H9 (cell line): ENCODE data around the gene FAM180A. TPM values are rescaled to one million over a fixed set of nuclear protein-coding genes. Genes with fewer than 3 reads are reported as not detected.

Experiments used
- DNase-seq: peaks from one replicate; pipeline ENCODE4 v3.0.0-alpha.2; 2017
- H2AFZ ChIP-seq: one replicate; pipeline ENCODE4 v1.6.1; 2013; ENCODE audit warnings: mild to moderate bottlenecking, low read length, control low read depth, moderate library complexity
- H2AK5ac ChIP-seq: 2 replicates; pipeline ENCODE4 v1.6.1; 2013; ENCODE audit warnings: low read length, control low read depth, mixed read lengths; ENCODE audit not compliant: insufficient read length
- H2BK120ac ChIP-seq: one replicate; pipeline ENCODE4 v1.6.1; 2013; ENCODE audit warnings: low read depth, mild to moderate bottlenecking, low read length, control low read depth, inconsistent platforms; ENCODE audit not compliant: poor library complexity, severe bottlenecking
- H2BK12ac ChIP-seq: 2 replicates; pipeline ENCODE4 v1.6.1; 2013; ENCODE audit warnings: low read length, control low read depth, mixed read lengths, low read depth; ENCODE audit not compliant: insufficient read length
- H2BK15ac ChIP-seq: 2 replicates; pipeline ENCODE4 v1.6.1; 2013; ENCODE audit warnings: low read depth, low read length, control low read depth
- H2BK20ac ChIP-seq: one replicate; pipeline ENCODE4 v1.6.1; 2013; ENCODE audit warnings: low read depth, mild to moderate bottlenecking, low read length, control low read depth, inconsistent platforms; ENCODE audit not compliant: poor library complexity, severe bottlenecking
- H2BK5ac ChIP-seq: 2 replicates; pipeline ENCODE4 v1.6.1; 2013; ENCODE audit warnings: low read length, control low read depth, mixed read lengths; ENCODE audit not compliant: insufficient read length
- H3K14ac ChIP-seq: 2 replicates; pipeline ENCODE4 v1.6.1; 2013; ENCODE audit warnings: low read length, control low read depth; ENCODE audit not compliant: insufficient read depth
- H3K18ac ChIP-seq: 2 replicates; pipeline ENCODE4 v1.6.1; 2013; ENCODE audit warnings: low read depth, mild to moderate bottlenecking, mixed read lengths, low read length, control low read depth; ENCODE audit not compliant: insufficient read length
- H3K23ac ChIP-seq: 2 replicates; pipeline ENCODE4 v1.6.1; 2013; ENCODE audit warnings: low read length, control low read depth, mixed read lengths, low read depth; ENCODE audit not compliant: insufficient read length
- H3K23me2 ChIP-seq: 2 replicates; pipeline ENCODE4 v1.6.1; 2013; ENCODE audit warnings: low read depth, mild to moderate bottlenecking, mixed read lengths, low read length, control low read depth; ENCODE audit not compliant: insufficient read length, poor library complexity, severe bottlenecking
- H3K27ac ChIP-seq: 2 replicates; pipeline ENCODE4 v1.5.1; 2013; ENCODE audit warnings: low read length, control low read depth, mixed read lengths, low read depth; ENCODE audit not compliant: insufficient read length
- H3K27me3 ChIP-seq: 2 replicates; pipeline ENCODE4 v1.6.1; 2013; ENCODE audit warnings: low read length, control low read depth, inconsistent platforms; ENCODE audit not compliant: insufficient read depth
- H3K4ac ChIP-seq: 2 replicates; pipeline ENCODE4 v1.6.1; 2013; ENCODE audit warnings: low read depth, mild to moderate bottlenecking, control low read depth, inconsistent platforms, low read length, moderate library complexity
- H3K4me1 ChIP-seq: 2 replicates; pipeline ENCODE4 v1.6.1; 2013; ENCODE audit warnings: low read length, control low read depth, inconsistent platforms; ENCODE audit not compliant: insufficient read depth
- H3K4me2 ChIP-seq: 2 replicates; pipeline ENCODE4 v1.6.1; 2013; ENCODE audit warnings: low read length, control low read depth, mixed read lengths; ENCODE audit not compliant: insufficient read length, insufficient read depth
- H3K56ac ChIP-seq: 2 replicates; pipeline ENCODE4 v1.6.1; 2013; ENCODE audit warnings: low read depth, mild to moderate bottlenecking, mixed read lengths, low read length, control low read depth; ENCODE audit not compliant: insufficient read length
- H3K79me1 ChIP-seq: 2 replicates; pipeline ENCODE4 v1.6.1; 2013; ENCODE audit warnings: low read depth, mild to moderate bottlenecking, moderate library complexity, low read length, control low read depth, inconsistent platforms; ENCODE audit not compliant: insufficient read depth, poor library complexity, severe bottlenecking
- H3K79me2 ChIP-seq: 2 replicates; pipeline ENCODE4 v1.6.1; 2013; ENCODE audit warnings: low read length, control low read depth, inconsistent platforms; ENCODE audit not compliant: insufficient read depth
- H3K9ac ChIP-seq: 2 replicates; pipeline ENCODE4 v1.6.1; 2013; ENCODE audit warnings: low read length, control low read depth, mixed read lengths; ENCODE audit not compliant: insufficient read length; ENCODE audit errors: extremely low read depth
- H3K9me3 ChIP-seq: one replicate; pipeline ENCODE4 v1.6.1; 2013; ENCODE audit warnings: low read depth, low read length, inconsistent platforms; ENCODE audit not compliant: control insufficient read depth
- H3T11ph ChIP-seq: one replicate; pipeline ENCODE4 v1.6.1; 2013; ENCODE audit warnings: mild to moderate bottlenecking, low read length, control low read depth, inconsistent platforms
- H4K20me1 ChIP-seq: one replicate; pipeline ENCODE4 v1.6.1; 2013; ENCODE audit not compliant: control insufficient read depth, insufficient read length, insufficient read depth
- H4K5ac ChIP-seq: 2 replicates; pipeline ENCODE4 v1.6.1; 2013; ENCODE audit warnings: low read depth, mild to moderate bottlenecking, mixed read lengths, low read length, control low read depth; ENCODE audit not compliant: insufficient read length
- H4K8ac ChIP-seq: replicated peaks from 2 replicates; pipeline ENCODE4 v1.6.1; 2013; ENCODE audit warnings: low read length, control low read depth, mixed read lengths, low read depth; ENCODE audit not compliant: insufficient read length
- H4K91ac ChIP-seq: 2 replicates; pipeline ENCODE4 v1.6.1; 2013; ENCODE audit warnings: low read depth, mild to moderate bottlenecking, moderate library complexity, mixed read lengths, low read length, control low read depth; ENCODE audit not compliant: insufficient read length
- H3K27ac Mint-ChIP-seq, 3 experiments: 2 replicates in 2 of 3; 3 replicates in 1 of 3; pipeline ENCODE4 v1.8.0; 2020 to 2021; ENCODE audit warnings: mixed read lengths in 3 of 3, mild to moderate bottlenecking in 1 of 3, moderate library complexity in 1 of 3
- H3K27me3 Mint-ChIP-seq: 2 replicates; pipeline ENCODE4 v1.8.0; 2021; ENCODE audit warnings: low read depth, mild to moderate bottlenecking, moderate library complexity, mixed read lengths
- H3K36me3 Mint-ChIP-seq, 3 experiments: 2 replicates in 2 of 3; 3 replicates in 1 of 3; pipeline ENCODE4 v1.8.0; 2020 to 2021; ENCODE audit warnings: low read depth in 3 of 3, mixed read lengths in 3 of 3; ENCODE audit not compliant: insufficient read depth in 1 of 3
- H3K4me1 Mint-ChIP-seq, 2 experiments: 2 replicates each; pipeline ENCODE4 v1.8.0; 2020; ENCODE audit warnings: mixed read lengths in 2 of 2
- H3K4me3 Mint-ChIP-seq, 2 experiments: 2 replicates in 1 of 2; 3 replicates in 1 of 2; pipeline ENCODE4 v1.8.0; 2020 to 2021; ENCODE audit warnings: mild to moderate bottlenecking in 2 of 2, mixed read lengths in 2 of 2, moderate library complexity in 1 of 2
- H3K9me3 Mint-ChIP-seq, 2 experiments: 2 replicates in 1 of 2; 3 replicates in 1 of 2; pipeline ENCODE4 v1.8.0; 2020; ENCODE audit warnings: mild to moderate bottlenecking in 2 of 2, mixed read lengths in 2 of 2, moderate library complexity in 1 of 2
- CTCF ChIP-seq: fragments of 200-600 bp; sonication (generic); conservative IDR thresholded peaks from 3 replicates; pipeline ENCODE4 v1.8.0; 2021; ENCODE audit warnings: antibody characterized with exemption, mild to moderate bottlenecking
- WGBS: extraction: QIAGEN DNeasy Blood & Tissue Kit; methylation state at CpG from one replicate; pipeline ENCODE4 v1.1.7; 2013; ENCODE audit warnings: missing lambda C conversion rate, low lambda C conversion rate, mixed read lengths; ENCODE audit not compliant: insufficient read length; ENCODE audit errors: extremely low coverage; 5-methylcytosine and 5-hydroxymethylcytosine counted together
- total RNA-seq: library from RNA; stranded (reverse); gene quantifications from 2 replicates; pipeline ENCODE4 v1.2.1, GENCODE V29; 2021

FAM180A gene
- total RNA-seq, 1 experiment from 2014 or later: not detected

- Histone ChIP-seq H2BK5ac (no peak overlapping the region), H4K8ac (no peak overlapping the region), H3K79me1 (no peaks in the 10 kb centered on the region), H3K27me3 (no peaks in the 10 kb centered on the region), H3K14ac (no peak overlapping the region), H3K18ac (no peak overlapping the region), H3K23ac (no peak overlapping the region), H3K23me2 (no peaks in the 10 kb centered on the region), H3K9me3 (no peaks in the 10 kb centered on the region), H3K9ac (no peak overlapping the region), H4K91ac (no peak overlapping the region), H3K56ac (no peak overlapping the region), H3K79me2 (no peaks in the 10 kb centered on the region), H3K4me1 (no peaks in the 10 kb centered on the region), H4K5ac (no peak overlapping the region), H3K27ac (no peak overlapping the region), H3K4me2 (no peak overlapping the region), H2BK20ac (no peak overlapping the region), H4K20me1 (no peaks in the 10 kb centered on the region), H2BK15ac (no peak overlapping the region), H3K4ac (no peak overlapping the region), H2BK120ac (no peak overlapping the region), H2AFZ (no peak overlapping the region), H2AK5ac (no peak overlapping the region), H2BK12ac (no peak overlapping the region), H3T11ph (no peak overlapping the region)
- no peaks in the 10 kb centered on the region for H3K9me3 Mint-ChIP-seq
- DNase-seq: no peak
- H3K4me3 Mint-ChIP-seq: no peak overlapping the region
- no peaks in the 10 kb centered on the region; the same call in 1 of the 2 replicates for H3K27me3 Mint-ChIP-seq
- no peak overlapping the region for H3K27ac Mint-ChIP-seq
- WGBS: no CpG with 5 or more reads among the region's 5 CpGs
- H3K4me1 Mint-ChIP-seq: peaks cover 0 to 12% of the 10 kb centered on the region in 2 experiments; a peak in 3 of 4 replicates
- TF ChIP-seq CTCF: no peak
- no peaks in the 10 kb centered on the region; a peak in 1 of 7 replicates for H3K36me3 Mint-ChIP-seq
These were observed 43.9 kb downstream of the FAM180A start for GRCh38 chr7:135704698-135705097.
